Measurements from ENCODE around the gene SPATA1.

Gene SPATA1

DNA sequence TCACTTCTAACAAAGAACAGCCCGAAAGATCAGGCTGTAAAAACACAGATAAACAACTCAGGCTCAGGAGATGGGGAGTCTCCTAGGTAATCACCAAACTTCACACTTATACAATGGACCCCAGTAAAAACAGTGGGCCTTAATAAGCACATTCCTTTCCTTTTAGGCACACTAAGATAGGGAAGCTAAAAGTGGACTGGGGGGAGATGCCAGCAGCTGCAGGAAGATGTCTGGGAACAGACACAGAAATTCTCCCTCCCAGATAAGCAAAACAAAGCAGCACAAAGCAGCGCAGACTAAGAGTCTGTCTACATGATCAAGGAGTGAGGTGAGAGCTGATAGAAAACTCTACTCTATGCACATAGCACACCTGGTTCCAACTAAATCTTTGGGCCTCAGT is 97.0 kb downstream of the SPATA1 start:
- H3K4me3 ChIP-seq (ENCODE audit: low read depth, low read length), result no peak overlapping the region

DNA sequence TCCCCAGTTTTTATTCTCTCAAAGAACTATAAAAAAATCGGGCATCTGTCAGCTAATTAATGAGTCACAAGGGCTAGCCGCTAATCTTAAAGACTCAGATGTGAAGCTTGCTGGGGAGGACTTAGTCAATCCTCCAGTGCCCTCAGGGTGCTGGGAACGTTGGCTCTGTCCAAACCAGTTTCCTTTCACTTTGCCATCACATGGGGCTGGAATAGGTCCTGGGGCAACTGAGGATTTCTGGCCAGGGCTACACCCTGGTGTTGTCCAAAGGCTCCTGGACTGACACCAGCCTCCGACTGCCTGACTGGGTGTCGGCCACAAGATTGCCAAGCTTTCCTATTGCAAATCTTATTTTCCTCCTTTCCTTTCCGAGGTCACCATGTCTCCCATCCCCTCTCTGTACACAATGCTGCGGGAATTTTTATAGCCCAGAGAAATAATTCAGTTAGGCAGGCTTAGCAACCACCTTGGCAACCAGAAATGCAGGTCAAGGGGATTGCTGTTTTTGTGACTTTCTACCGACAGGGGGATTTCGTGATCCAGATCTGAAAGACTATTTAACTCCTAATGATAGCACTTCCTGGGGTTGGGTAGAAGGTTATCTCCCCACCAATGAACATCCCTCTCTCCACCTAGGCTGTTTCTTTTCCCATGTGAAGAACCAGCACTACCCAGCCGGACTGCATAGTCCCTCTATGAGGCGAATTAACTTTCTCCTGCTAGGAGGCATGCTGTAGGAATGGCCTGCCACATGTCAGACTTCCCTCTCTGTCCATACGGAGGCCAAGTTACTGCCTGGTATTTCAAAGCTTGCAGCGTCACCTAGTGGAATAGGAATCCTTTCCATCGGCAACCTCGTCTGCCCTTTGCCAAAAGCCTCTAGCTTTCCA is 98.0 kb downstream of the SPATA1 start:
- no peak overlapping the region for H3K4me3 ChIP-seq (ENCODE audit: low read depth, low read length)
- TF ChIP-seq CTCF (IDR thresholded peaks at IDR 0.05; ENCODE audit: borderline replicate concordance, insufficient read depth, low read depth, low read length), result no peak

More for the DNA sequence above, 97.0 kb downstream of the SPATA1 start:
- TF ChIP-seq CTCF (IDR thresholded peaks at IDR 0.05; ENCODE audit: borderline replicate concordance, insufficient read depth, low read depth, low read length), result no peak

DNA sequence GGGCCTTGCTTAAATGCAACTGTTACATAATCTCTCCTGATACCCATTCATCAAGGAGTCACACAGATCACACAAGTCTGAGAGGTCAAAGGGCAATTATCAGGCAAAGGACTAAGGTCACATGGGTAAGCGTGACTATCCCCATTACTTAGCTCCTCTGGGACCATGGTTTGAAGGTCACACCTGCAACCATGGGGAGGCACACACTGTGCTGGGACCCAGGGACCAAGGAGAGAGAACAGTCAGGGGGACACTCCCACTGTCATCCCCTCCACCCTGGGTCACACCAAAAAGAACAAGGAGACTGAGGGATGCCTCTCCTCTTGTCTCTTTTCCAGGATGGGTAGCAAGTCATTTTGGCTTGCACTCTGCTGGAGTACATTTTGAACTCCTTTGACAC is 99.0 kb downstream of the SPATA1 start:
- no peak overlapping the region for H3K4me3 ChIP-seq (ENCODE audit: low read depth, low read length)
- no peak for TF ChIP-seq CTCF (IDR thresholded peaks at IDR 0.05; ENCODE audit: borderline replicate concordance, insufficient read depth, low read depth, low read length)

- H3K4me3 ChIP-seq (ENCODE audit: low read depth, low read length), result no peak overlapping the region
- no peak for TF ChIP-seq CTCF (IDR thresholded peaks at IDR 0.05; ENCODE audit: borderline replicate concordance, insufficient read depth, low read depth, low read length)
Observed at GRCh38 chr1:84606977-84607376, 100.8 kb downstream of the SPATA1 start.

GRCh38 chr1:84611091-84611490 is 104.9 kb downstream of the SPATA1 start:
- TF ChIP-seq CTCF (IDR thresholded peaks at IDR 0.05; ENCODE audit: borderline replicate concordance, insufficient read depth, low read depth, low read length), result no peak
- H3K4me3 ChIP-seq (ENCODE audit: low read depth, low read length), result no peak overlapping the region

DNA sequence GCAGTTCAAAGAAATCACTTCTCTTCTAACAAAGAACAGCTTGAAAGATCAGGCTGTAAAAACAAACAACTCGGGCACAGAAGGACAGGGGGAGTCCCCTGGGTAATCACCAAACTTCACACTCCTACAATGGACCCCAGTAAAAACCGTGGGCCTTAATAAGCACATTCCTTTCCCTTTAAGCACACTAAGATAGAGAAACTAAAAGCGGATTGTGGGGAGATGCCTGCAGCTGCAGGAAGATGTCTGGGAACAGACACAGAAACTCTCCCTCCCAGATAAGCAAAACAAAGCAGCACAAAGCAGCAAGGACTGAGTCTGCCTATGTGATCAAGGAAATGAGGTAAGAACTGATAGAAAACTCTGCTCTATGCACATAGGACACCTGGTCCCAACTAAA is 105.6 kb downstream of the SPATA1 start:
- no peak overlapping the region for H3K4me3 ChIP-seq (ENCODE audit: low read depth, low read length)
- TF ChIP-seq CTCF (IDR thresholded peaks at IDR 0.05; ENCODE audit: borderline replicate concordance, insufficient read depth, low read depth, low read length), result no peak

GRCh38 chr1:84613026-84613425 is 106.8 kb downstream of the SPATA1 start:
- TF ChIP-seq CTCF (IDR thresholded peaks at IDR 0.05; ENCODE audit: borderline replicate concordance, insufficient read depth, low read depth, low read length), result no peak
- H3K4me3 ChIP-seq (ENCODE audit: low read depth, low read length), result no peak overlapping the region

Data from GM12875 (cell line).